GM18511 (cell line): Measurements from ENCODE around the gene OSBPL8.
A peak's percentile ranks its signal among the peaks of the same experiment; 100 is the strongest.
"Not testable (repeated sequence)": the region's sequence is repeated elsewhere in the genome, so short reads cannot be mapped to it uniquely, and the experiment has no call there.

Experiments
- ATAC-seq: cut with Tn5 transposase; IDR thresholded peaks from one replicate; pipeline ENCODE4 v1.9.1; 2021; ENCODE audit warnings: mild to moderate bottlenecking, moderate library complexity; ENCODE audit not compliant: unreplicated experiment

Gene OSBPL8

DNA sequence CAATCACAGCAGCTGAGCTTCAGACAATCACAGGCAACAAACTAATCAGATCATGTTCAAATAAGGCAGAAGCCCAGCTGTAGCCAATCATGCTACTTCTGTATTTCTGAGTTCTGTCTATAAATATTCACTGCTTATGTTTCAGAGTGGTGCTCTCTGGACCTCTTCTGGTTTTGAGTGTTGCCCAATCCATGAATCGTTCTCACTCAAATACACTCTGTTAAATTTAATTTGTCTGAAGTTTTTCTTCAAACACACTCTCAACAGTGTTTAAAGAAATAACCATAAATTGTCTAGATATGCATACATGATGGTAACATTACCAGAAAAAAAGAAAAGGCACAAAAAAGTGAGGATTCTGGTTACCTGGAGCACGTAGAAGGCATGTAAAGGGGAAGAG lies 133.4 kb downstream of the OSBPL8 start:
- ATAC-seq: no peak

DNA sequence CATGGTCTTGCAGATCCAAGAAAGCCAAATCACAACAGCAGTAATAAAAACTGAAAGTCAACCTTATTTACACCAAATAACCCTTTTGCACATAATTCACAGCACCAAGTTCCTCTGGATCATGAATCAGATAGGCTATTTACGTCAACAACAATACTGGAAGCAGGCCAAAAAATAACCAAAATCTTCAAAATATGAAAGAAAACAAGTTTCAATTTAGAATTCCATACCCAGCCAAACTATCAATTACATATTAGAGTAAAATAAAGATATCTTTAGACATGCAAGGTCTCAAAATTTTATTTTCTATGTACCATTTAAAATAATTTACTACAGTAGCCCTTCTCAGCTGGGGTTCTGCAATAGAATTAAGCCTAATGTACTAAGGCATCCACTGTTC lies 134.6 kb downstream of the OSBPL8 start:
- ATAC-seq: no peak

DNA sequence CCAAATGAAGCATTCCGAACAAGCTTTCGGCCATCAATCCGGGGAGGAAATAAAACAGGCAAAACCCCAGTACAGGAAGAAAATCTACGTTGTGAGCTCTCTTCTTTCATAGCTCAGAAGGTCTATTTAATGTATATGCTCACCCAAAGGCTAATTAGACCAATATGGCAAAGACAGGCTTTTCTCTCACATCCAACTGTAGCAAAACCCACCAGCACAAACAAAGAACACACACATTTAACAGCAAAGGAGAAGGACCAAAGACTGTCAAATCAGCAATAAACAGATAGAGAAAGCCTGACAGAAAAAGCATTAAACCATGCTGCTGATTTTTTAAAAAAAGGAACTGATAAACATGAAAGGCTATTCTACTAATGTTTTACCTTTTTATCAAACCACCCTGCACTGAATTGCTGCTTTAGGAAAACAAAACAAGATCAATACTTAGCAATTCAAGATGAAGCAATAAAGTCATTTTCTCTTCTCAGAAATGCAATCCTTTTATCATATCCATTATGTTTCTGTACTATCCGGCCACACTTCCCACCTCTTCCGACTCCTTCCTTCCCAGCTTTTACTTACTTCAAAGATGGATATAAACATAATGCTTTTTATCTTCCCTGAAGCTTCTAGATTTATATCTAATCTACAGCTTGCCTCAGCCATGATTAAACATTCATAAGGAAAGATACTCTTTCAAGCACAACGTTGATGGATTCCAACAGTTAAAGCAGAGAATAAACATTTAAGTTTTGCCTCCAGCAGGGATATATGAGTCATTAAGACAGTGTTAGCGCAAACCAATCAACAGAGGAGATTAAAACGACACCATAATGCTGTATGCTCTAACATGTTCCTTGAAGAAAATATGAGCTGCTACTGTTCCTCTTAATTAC lies 136.8 kb downstream of the OSBPL8 start:
- no peak for ATAC-seq

DNA sequence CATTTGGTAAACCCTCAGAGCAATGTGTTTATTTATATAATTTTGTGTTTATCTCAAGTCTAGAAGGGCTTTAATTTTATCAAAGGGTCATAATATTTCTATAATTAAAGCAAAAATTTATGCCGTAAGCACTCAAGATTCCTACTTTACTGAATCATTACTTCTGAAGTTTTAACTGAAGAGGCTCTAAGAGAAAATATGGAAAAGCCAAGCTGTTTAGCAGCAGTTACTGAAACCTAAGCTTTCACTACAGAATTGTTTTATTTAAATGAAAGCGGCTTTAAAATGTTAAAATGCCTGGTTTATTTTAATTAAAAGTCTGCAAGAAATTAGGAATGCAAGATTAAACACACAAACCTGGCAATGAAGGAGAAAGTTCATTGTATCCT lies 137.4 kb downstream of the OSBPL8 start:
- no peak for ATAC-seq

DNA sequence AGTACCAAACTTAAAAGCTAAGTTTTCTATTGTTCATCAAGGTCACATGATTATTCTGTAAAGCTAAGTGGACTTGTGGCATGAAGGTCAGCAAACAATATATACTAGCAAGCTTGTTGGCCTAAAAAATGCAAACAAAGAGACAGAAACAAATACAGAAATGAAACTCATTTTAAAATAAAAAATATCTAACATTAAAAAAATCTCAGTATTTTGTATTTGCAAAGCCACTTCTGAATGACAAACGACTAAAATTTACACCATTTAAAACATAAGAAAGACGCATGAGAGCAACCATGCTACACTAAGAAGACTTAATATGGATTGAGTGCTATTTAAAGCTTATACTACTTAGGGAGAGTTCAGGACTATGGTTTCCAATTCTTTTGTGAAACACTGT lies 138.5 kb downstream of the OSBPL8 start:
- ATAC-seq: no peak

DNA sequence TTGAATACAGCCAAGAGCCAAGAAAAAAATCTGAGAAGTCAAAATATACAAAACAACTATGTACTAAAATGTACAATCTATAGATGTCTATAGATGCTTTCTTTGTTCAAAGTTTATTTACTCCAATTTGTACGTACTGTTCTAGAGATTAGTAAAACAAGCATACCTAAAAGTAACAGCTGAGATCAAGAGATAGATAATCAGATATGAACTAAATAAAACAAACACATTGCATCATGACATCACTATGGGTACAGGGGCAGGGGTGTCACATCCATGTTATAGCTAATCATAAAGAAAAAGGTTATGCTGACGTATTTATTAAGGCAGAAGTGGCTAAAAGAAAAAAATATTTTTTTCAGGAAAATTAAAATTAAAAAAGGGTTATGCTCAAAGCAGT lies 139.3 kb downstream of the OSBPL8 start:
- no peak for ATAC-seq

DNA sequence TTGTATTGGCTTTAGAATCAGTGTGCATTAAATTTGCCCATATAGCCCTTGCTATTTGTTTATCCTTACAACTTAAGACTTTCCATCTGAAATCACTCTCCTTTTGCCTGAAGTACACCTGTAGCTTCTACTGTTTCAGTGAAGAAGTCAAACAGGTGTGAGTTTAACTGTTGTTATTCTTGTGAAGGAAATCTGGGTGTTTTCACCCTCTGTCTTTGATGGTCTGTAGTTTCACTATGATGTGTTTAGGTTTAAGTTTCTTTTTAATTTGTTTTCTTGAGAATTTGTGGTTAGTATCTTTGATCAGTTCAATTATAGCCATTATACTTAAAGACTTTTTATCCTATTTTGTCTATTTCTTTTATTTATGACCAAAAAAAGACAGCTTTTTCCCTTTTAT lies 142.5 kb downstream of the OSBPL8 start:
- peak; percentile 71 for ATAC-seq

DNA sequence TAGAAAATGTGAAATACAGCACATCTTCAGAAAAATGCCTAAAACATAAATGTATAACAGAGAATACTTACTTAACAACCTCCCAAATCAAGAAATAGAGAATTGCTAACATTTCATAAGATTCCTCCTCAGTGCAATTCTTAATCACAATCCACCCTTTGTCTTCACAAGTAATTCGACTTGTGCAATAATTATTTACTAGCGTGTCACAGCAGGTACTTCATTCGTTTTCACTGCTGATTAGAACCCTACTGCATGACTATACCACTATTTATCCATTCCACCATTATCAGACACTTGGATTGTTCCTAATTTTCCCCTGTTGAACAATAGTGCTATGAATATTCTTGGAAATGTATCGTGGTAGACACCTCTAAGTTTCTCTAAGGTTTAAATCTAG lies 146.4 kb downstream of the OSBPL8 start:
- ATAC-seq: no peak

DNA sequence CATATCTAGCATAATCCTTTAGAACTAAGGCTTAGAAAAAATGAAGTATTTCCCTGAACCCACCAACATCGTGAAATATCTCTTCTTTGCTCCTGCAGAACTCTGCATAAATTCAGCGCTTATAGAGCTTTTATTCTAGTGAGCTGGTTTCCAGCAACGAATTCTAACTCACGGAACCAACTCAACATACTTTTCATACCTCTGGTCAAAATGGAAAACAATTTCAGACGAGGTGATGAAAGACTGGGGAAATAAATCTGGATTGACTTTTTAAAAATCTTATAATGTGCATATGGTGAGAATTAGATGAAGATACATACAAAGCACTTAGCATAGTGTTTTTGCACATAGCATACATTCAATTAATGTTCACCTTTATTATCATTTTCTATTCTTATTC lies 148.8 kb downstream of the OSBPL8 start:
- no peak for ATAC-seq

DNA sequence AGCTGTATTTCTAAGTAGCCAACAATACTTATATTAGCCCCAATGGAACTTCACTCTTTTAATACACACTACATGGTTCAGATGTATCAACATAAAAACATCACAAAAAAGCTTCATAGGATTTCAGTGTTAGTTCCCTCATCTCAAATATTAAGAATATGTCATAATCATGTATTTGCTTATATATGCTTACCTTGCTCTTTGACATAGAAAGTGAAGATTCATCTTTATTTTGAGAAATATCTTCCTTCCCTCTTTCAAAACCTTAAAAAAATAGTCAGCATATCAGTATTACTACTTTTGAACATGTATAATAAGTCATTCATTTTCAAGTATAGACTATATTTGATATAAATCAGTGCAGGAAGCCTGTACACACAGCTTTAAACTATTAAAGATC lies 149.2 kb downstream of the OSBPL8 start:
- ATAC-seq: no peak

DNA sequence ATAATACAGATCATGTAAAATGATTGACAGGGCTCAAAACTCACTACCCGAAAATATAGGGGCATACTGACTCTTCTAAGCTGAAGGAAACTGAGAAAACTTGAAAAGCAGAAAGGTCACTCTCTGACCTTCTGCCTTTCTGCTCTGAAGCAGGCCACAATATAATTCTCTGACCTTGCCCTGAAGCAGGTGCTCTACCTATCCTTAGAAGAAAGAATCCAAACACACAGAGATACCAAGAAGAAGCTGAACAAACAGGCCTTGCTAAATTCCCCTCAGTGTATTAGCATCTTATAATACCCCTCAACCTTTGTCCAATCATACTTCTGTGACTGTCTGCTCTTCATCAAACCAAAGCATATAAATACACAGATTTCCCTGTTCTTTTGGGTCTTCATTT lies 150.5 kb downstream of the OSBPL8 start:
- ATAC-seq: no peak

DNA sequence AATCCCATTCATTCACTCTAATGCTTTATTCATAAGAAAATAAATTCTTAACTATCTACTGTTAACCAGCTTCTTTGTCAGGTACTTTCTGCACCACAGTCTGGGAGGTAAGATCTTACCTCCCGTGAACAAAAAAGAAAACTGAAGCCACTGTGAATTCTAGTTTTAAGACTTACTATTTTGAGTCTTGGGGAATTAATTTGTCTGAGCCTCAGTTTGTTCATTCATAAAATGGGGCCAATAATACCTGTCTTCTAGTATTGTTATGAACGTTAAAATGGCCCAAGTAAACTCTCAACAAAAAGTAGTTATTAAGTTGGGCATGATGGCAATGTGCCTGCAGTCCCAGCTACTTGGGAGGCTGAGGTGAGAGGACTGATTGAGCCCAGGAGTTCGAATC lies 151.9 kb downstream of the OSBPL8 start:
- no peak for ATAC-seq

DNA sequence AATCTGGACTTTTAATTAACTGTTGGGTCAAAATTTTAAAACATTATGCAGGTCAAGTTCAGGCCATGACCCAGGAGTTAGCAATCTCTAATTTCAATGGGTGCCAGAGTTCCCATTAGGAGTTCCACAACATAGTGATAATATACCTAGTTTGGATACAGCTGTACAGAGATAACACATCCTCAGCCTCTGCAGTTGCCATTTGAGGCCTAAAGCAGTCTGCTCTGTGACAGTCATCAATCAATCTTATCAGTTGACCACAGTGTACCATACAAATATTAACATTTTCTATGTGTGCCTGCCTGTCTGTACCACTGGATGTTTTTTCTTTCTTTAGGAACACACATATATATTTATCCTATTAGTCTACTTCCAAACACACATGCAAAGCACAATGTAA lies 157.3 kb downstream of the OSBPL8 start:
- ATAC-seq: no peak

DNA sequence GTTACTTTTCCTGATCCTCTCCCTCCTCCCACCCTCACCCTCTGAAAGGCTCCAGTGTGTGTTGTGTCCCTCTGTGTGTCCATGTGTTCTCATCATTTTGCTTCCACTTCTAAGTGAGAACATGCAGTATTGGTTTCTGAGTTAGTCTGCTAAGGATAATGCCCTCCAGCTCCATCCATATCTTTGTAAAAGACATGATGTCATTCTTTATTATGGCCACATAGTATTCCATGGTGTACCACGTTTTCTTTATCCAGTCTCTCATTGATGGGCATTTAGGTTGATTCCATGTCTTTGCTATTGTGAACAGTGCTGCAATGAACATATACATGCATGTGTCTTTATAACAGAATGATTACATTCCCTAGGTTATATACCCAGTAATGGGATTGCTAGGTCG lies 159.4 kb downstream of the OSBPL8 start:
- no peak for ATAC-seq

DNA sequence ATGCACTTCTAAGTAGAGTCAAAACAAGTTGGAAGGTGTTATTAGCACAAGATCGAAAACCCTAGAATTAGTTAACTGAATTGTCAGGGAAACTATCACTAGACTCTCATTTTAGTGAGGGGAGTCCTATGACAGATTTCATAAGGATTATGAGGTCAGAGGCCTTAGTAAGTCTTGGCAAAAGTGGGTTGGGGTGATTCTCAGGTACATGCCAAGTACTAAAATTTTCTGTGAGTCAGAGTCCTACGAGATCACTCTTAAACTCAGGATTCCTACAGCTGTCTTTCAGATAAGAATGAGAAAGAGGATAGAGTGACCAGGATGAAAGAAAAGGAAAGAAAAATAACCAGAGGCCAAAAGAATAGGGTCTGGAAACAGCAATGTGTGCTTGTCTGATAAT lies 160.5 kb downstream of the OSBPL8 start:
- no peak for ATAC-seq

DNA sequence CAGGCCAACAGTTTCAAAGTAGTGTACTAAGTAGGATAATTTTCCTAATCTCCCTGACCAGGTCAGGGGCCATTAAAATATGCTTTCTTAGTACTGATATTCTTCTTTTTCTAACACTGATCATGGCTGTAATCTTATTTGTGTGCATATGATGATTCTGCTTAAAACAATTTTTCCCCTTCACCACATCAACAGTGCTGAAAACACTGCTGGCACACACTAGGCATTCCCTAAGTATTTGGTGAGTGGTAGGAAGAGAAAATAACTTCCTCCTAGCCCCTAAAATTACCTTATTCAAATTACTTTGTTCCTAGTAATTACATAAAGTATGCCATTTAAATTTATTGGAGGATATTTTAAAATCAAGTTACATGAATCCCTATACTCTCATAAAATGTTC lies 161.5 kb downstream of the OSBPL8 start:
- ATAC-seq: no peak

DNA sequence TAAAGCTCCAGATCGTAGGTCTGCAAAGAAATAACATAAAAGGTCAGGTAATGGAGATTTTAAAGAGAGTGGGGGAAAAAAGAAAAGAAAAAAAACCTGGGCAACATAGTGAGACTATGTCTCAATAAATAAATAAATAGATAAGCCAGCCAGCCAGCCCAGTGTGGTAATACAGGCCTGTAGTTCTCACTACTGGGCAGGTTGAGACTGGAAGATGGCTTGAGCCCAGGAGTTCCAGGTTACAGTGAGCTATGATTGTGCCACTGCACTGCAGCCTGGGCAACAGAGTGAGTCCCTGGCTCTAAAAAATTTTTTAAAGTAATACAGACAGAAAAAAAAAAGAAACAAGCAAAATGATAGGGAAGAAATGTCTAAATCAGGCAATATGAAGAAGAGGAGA lies 168.1 kb downstream of the OSBPL8 start:
- no peak for ATAC-seq

DNA sequence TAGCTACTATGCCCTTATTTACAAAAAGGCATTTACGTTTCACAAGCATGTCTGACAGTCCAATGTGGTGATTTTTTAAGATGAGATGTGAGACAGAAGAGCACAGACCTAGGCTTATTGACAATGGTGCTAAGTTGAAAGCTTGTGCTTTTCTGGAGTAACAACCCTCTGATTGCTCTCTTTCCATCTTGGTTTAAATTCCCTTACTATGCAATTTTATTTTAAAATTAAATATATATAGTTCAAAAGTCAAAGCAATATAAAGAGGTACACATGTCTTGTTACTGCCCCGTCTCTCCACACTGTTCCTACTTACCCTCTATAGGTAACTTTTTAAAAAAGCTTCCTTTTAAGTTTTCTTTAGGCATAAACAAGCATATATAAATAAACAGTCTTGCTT lies 172.0 kb downstream of the OSBPL8 start:
- ATAC-seq: no peak

DNA sequence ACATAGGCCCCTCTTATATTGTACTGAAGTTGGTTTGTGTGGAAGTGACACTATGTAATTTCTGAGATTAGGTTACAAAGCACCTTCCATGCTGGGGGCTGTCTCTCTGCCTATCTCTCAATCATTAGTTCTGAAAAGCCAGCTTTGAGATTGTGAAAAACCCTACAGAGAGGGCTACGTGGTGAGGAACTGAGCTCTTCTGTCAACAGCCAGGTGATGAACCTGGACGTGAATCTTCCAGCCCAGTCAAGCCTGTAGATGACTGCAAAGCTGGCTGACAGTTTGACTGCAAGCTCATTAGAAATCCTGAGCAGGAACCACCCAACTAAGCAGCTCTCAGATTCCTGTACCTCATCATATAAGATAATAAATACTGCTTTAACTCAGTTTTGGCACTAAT lies 175.0 kb downstream of the OSBPL8 start:
- ATAC-seq: no peak

DNA sequence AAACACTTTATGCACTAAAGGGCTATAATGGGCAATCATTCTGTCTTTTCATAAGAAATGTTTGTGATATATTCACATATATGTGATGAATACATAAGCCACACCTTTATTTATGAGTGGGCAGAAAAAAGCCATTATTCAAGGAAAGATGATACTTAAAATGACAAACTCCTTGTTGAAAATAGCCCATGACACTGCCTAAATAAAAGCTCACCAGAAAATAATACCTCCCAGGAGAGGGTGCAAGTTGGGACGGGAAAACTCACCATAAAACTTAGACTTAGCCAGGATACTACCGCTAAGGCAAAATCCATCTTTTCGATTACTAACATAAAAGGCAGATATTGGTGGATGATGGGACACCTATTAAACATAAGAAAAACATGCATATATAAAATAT lies 175.6 kb downstream of the OSBPL8 start:
- no peak for ATAC-seq

DNA sequence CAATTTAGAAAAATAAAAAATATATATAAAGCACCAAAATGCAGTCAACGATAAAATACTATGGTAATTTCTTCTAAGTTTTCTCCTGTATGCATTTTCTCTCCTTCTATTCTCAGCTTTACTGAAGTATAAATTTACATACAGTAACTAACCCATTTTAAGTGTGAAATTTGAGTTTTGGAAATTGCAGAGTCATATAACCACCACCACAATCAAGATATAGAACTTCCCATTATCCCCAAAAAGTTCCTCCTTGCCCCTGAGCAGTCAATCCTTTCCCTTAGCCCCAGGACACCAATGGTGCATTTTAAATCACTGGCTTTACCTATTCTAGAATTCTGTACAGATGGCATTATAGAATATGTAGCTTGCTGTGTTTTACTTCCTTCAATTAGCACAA lies 180.3 kb downstream of the OSBPL8 start:
- no peak for ATAC-seq

DNA sequence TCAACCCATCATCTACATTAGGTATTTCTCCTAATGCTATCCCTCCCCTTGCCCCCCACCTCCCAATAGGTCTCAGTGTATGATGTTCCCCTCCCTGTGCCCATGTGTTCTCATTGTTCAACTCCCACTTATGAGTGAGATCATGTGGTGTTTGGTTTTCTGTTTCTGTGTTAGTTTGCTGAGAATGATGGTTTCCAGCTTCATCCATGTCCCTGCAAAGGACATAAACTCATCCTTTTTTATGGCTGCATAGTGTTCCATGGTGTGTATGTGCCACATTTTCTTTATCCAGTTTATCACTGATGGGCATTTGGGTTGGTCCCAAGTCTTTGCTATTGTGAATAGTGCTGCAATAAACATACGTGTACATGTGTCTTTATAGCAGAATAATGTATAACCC lies 182.7 kb downstream of the OSBPL8 start:
- ATAC-seq: not testable (repeated sequence)

DNA sequence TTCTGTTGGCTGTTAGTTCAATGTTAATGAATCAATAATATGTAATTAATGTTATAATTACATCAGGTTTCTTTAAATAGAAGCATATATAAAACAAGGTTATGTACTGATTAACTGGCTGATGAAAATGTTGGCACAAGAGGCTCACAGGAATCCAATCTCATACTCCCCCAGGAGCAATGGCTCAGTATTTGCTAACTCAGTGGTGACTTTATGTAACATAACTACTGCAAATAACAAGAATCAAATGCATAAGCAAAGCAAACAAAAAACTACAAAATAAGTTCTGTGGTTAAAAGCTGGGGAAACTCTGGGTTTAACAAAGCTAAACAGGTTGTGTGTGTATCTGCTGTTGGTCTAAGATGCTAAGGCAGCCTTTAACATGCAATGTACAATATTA lies 183.6 kb downstream of the OSBPL8 start:
- no peak for ATAC-seq
